Measurements from ENCODE around the gene HERPUD1. TPM values are rescaled to one million over a fixed set of nuclear protein-coding genes. Genes with fewer than 3 reads are reported as not detected.

Gene HERPUD1
- total RNA-seq, 4 donors from 2014 or later: 51.5 to 136 (median 112) TPM

GRCh38 chr16:56910654-56911539 is 21.0 kb upstream of the HERPUD1 start:
- H3K9me3 ChIP-seq: no peaks in the 10 kb centered on the region
- no peaks in the 10 kb centered on the region for H3K4me1 ChIP-seq

GRCh38 chr16:56911771-56912571 is 20.0 kb upstream of the HERPUD1 start:
- DNase-seq: no peak

More at GRCh38 chr16:56910654-56911539, 21.0 kb upstream of the HERPUD1 start:
- intact Hi-C loops (cut with DNase I; ENCODE audit: low total_unique reads): no loop called here
- peak overlapping the region in 1 of 2 donors; percentile 10 for H3K27ac ChIP-seq
- DNase-seq: no peak
- no peaks in the 10 kb centered on the region for H3K36me3 ChIP-seq
- H3K27me3 ChIP-seq: no peaks in the 10 kb centered on the region
- TF ChIP-seq CTCF (IDR thresholded peaks at IDR 0.05) (no peak), POLR2A (IDR thresholded peaks at IDR 0.05) (no peak)
- H3K4me3 ChIP-seq: no peak overlapping the region

GRCh38 chr16:56912746-56913708 is 18.9 kb upstream of the HERPUD1 start:
- intact Hi-C loops (cut with DNase I; ENCODE audit: low total_unique reads): no loop called here
- Histone ChIP-seq H3K9me3 (no peaks in the 10 kb centered on the region), H3K4me1 (no peaks in the 10 kb centered on the region), H3K36me3 (no peaks in the 10 kb centered on the region), H3K27ac (no peak overlapping the region), H3K27me3 (no peaks in the 10 kb centered on the region), H3K4me3 (no peak overlapping the region)
- DNase-seq: no peak
- TF ChIP-seq CTCF (IDR thresholded peaks at IDR 0.05): no peak
- TF ChIP-seq POLR2A (IDR thresholded peaks at IDR 0.05): no peak

More at GRCh38 chr16:56911771-56912571, 20.0 kb upstream of the HERPUD1 start:
- TF ChIP-seq CTCF (IDR thresholded peaks at IDR 0.05) (no peak), POLR2A (IDR thresholded peaks at IDR 0.05) (no peak)
- intact Hi-C loops (cut with DNase I; ENCODE audit: low total_unique reads): no loop called here
- Histone ChIP-seq H3K36me3 (no peaks in the 10 kb centered on the region), H3K27me3 (no peaks in the 10 kb centered on the region), H3K27ac (no peak overlapping the region), H3K4me1 (no peaks in the 10 kb centered on the region), H3K4me3 (no peak overlapping the region), H3K9me3 (no peaks in the 10 kb centered on the region)

GRCh38 chr16:56914896-56915295 is 17.0 kb upstream of the HERPUD1 start:
- Histone ChIP-seq H3K27ac (peak overlapping the region in 1 of 2 donors; percentile 48), H3K36me3 (no peaks in the 10 kb centered on the region), H3K9me3 (no peaks in the 10 kb centered on the region), H3K4me1 (no peaks in the 10 kb centered on the region), H3K4me3 (no peak overlapping the region), H3K27me3 (no peaks in the 10 kb centered on the region)
- TF ChIP-seq CTCF (IDR thresholded peaks at IDR 0.05) (no peak), POLR2A (IDR thresholded peaks at IDR 0.05) (no peak)
- intact Hi-C loops (cut with DNase I; ENCODE audit: low total_unique reads): no loop called here
- no peak for DNase-seq

Measured in uterus (tissue), 4 donors.